HG03575 (cell line): ENCODE results near the gene COL9A2.

Experiments
- ATAC-seq: cut with Tn5 transposase; IDR thresholded peaks from one replicate; pipeline ENCODE4 v1.9.1; 2021; ENCODE audit not compliant: unreplicated experiment, insufficient number of reproducible peaks, low FRiP score; ENCODE audit errors: extremely low read depth

The COL9A2 gene

DNA sequence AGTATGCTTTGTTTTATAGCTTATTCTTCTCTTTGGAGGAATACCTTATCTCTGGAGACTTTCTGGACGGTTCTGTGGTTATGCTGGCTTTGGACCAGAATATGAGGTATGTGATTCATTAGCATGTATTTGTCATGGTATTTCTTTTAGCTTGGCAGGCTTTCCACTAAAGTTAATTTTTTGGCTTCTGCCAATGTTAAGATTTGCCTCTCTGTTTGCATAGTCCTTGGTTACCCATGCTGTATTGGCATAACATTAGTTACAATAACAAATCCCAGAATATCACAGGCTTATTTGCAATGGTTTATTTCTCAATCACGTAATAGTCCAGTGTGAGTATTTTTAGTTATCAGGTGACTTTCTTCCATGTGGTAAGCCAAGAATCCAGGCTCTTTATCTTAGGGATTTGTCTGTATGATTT, 49.3 kb downstream of the COL9A2 start:
- ATAC-seq: no peak

DNA sequence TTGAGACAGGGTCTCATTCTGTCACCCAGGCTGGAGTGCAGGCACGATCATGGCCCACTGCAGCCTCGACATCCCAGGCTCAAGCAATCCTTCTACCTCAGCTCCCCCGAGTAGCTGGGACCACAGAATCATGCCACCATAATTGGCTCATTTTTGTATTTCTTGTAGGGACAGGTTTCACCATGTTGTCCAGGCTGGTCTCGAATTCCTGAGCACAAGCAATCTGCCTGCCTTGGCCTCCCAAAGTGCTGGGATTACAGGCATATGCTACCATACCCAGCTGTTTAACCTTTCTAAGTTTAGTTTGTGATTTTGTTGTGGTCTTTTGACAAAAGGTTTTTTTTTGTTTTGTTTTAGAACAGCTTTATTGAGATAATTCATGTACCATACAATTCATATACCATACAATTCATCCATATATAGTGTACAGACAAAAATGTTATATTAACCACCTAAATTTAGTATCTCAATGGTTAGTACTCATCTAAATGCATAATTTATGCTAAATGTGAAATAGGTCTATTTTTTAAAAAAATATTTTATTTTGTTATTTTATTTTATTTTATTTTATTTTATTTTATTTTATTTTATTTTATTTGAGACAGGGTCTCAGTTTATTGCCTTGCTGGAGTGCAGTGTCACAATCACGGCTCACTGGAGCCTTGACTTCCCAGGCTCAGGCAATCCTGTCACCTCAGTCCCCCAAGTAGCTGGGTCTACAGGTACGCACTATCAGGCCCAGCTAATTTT, 50.1 kb downstream of the COL9A2 start:
- ATAC-seq: no peak

DNA sequence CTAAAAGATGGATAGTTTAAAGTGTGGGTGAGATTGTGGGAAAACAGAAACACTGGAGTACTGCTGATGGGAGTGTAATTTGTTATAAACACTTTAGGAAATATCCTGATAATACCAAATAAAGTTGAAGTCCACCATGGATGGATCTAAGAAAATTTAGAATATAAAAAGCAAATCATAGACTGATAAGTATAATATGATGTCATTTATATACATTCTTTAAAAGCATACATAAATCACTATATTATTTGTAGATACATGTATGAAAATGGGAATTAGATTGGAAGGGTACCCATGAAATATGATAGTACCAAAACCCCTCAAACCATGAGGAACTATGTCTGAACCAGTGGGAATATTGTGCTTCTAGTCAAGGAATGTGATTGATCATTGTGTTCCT, 51.2 kb downstream of the COL9A2 start:
- no peak for ATAC-seq

DNA sequence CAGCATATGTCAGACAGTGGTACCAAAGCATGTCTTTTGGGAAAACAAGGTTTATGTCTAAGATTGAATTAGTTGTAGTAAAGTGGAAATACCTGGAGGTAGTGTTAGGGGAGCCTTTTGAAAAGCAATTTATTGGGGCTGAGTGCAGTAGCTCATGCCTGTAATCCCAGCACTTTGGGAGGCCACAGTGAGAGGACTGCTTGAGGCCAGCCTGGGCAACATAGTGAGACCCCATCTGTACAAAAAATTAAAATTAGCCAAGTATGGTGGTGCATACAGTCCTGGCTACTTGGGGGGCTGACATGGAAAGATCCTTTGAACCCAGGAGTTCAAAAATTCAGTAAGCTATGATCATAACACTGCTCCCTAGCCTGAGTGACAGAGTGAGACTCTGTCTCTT, 51.8 kb downstream of the COL9A2 start:
- no peak for ATAC-seq

DNA sequence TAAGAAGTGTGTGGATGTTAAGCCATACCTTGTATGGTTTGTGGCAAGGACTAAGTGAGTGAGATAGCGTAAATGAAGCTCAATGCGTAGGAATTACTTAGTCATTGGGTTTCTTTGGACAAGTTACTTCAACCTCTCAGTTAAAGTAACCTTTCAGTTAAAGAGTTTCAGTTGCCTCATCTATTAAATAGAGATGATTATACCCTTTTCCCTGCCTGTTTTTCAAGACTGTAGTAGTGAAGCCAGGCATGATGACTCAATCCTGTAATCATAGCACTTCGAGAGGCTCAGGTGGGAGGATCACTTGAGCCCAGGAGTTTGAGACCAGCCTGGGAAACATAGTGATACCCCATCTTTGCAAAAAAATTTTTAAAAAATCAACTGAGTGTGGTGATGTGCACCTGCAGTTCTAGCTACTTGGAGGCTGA, 52.7 kb downstream of the COL9A2 start:
- ATAC-seq: no peak

DNA sequence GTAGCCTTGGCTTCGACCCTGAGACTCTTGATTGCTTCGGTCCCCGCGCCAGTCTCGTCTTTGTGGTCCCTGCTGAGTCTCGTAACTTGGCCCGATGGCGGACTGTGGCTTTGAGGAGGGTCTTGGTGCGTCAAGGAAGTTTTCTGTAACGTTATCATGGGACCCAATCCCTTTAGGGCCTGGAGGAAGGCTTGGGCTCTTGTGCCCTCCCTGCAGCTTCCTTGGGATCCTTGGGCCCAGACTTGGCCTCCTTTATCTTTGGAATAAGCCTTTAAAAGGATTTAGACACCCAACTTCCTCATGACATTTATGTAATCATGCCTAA, 58.7 kb downstream of the COL9A2 start:
- ATAC-seq: no peak

DNA sequence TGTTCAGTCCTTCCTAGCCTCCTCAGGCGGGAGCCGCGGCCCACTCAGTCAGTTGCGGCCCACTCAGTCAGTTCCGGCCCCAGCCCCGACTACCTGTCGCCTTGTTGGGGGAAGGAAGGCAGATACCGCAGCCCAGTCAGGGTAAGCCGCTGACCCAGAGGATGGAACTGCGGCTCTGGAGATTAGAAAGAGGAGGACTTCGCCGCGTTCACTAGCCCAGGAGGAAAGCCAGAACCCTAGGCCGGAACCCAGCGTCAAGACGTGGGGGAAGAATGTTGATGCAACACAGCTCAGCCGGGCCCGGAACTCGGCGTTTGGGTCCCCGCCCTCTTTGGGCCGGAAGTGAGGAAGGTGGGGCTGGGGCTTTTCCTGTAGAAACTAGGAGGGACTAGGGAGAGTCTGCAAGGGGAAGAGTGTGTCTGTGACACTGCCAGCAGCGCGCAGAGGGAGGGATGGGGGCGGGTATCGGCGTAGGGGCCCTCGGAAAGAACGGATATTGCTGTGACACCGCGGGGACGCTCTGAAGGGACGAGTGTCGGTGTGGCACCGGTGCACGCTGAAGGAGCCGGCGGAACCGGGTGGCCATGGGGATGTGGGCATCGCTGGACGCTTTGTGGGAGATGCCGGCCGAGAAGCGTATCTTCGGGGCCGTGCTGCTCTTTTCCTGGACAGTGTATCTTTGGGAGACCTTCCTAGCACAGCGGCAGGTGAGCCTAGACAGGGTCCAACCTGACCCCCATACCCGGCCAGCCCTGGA, 59.2 kb downstream of the COL9A2 start, which contains the start of gene ZMPSTE24:
Gene ZMPSTE24 (plus strand): TSS at position 549 of the 757 bp plus-strand sequence. CDS start 36 bp downstream, at position 585.
- ATAC-seq: no peak

DNA sequence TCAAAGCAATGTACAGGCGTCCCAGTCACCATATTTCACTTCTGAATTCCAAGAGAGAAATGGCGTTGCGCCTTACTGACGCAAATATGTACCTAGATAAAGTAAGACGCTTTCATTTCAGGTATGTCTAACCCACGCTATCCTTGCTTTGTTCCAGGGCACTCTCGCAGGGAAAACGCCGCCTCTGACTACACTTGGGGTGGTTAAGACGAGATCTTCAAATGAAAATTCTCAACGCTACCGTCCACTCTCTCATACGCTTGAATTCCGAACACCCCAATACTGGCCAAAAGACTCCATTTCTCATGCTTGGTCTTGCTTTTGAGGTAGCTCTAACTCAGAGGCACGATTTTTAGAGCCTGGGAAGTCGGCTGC, 59.8 kb downstream of the COL9A2 start:
- ATAC-seq: no peak

DNA sequence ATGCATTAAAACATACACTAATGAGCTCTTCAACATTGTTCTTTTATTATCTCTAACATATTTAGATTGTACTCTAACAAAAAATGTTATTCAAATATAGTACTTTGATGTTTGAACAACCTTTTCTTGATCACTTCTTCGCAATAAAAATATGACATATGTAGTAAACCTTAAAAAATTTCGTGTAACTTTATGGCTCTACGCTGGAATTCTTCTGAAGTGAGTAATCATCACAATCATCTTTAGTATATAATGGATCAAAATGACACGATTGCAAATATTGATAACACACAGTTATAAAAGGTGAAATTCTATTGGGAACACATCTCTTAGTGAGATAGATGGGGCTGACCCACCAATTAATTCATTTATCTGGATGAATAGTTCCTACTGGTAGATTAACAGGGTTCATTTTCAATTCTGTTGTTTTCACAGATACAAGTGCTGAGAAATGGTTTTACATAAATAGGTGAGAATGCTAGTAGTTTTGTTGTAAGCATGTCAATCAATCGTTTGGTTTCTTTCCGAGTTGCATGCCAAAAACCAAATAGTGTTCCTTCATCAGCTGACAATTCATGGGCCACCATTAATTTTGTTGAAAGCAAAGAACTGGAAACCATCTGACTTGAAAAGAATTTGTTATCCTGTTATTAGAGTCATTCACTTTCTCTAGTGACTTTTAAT, 60.5 kb downstream of the COL9A2 start:
- ATAC-seq: no peak

DNA sequence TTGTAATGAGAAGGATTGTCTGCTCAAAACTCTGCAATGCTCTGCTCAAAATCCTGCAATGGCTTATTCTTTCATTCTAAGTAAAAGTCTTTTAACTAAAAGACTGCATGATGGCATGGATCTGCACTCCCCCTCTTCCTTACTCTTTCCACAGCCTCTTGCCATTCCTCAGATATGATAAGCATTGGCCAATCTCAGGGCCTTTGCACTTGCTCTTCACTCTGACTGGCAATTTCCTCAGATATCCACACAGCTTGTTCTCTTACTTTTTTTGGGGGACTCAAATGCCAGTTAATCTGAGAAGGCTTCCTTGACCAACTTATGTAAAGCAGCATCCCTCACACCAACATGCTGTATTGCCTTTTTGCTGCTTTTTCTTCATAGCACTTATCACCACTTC, 61.9 kb downstream of the COL9A2 start:
- ATAC-seq: no peak

DNA sequence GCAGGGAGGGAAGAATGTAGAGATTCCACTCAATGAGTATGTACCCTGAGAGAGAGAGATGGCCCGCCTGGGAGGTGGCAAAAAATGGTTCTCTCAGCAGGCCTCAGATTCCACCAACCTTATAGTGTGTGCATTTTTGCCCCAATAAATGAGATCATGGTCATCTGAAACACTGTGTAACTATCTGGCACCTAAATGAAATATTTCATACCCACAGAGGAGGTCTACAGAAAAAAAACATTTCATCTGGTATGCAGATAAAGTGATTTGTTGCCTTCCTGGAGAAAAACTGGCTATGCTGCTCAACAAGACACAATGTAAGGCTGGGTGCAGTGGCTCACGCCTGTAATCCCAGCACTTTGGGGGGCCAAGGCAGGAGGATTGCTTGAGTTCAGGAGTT, 64.5 kb downstream of the COL9A2 start:
- no peak for ATAC-seq

DNA sequence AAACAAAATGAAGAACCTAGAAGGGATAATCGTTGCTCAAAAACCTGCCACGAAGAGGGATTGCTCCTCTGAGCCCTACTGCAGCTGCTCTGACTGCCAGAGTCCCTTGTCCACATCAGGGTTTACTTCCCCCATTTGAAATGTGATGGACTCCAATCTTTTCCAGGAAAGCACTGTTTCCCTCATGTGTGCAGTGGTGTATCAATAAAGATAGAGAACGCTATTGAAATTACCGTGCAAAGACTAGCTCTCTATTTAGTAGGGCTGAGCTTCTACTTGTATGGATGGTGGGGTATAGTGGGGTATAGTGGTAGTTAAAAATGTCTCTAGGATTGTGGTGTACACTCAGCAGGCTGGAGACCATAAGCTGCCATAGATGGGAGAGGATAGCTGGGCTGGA, 65.6 kb downstream of the COL9A2 start:
- ATAC-seq: no peak
